Activated naive CD8-positive, alpha-beta T cell treated with anti-CD3 and anti-CD28 coated beads, Interleukin-2, amount 50 U/mL, for 16 hours (primary cell): ENCODE results near the gene KLHL26.
A peak's percentile ranks its signal among the peaks of the same experiment; 100 is the strongest.

Experiments used
- DNase-seq: peaks from one replicate; pipeline ENCODE4 v3.0.0-alpha.2; 2020; ENCODE audit warnings: low read depth, low spot score

KLHL26 gene

DNA sequence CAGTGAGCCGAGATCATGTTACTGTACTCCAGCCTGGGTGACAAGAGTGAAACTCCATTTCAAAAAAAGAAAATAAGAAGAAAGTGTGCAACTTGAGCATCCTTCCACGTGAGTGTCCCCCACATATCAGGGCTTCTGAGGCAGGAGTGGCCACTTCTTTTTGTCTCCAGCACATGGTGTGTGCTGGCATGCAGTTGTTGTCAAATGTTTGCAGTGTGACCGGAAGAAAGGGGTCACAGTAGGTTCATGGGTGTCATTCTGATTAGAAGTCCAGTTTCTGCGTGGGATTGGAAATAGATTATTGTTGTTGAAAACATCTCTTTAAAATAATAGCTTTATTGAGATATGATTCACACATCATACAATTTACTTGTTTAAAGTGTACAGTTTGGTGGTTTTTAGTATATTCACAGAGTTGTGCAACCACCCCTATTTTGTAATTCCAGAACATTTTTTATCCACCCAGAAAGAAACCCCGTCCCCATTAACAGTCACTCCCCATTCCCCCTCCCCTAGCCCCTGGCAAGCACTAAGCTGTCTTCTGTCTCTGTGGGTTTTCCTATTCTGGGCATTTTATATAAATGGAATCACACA, 48.9 kb downstream of the KLHL26 start:
- no peak for DNase-seq

DNA sequence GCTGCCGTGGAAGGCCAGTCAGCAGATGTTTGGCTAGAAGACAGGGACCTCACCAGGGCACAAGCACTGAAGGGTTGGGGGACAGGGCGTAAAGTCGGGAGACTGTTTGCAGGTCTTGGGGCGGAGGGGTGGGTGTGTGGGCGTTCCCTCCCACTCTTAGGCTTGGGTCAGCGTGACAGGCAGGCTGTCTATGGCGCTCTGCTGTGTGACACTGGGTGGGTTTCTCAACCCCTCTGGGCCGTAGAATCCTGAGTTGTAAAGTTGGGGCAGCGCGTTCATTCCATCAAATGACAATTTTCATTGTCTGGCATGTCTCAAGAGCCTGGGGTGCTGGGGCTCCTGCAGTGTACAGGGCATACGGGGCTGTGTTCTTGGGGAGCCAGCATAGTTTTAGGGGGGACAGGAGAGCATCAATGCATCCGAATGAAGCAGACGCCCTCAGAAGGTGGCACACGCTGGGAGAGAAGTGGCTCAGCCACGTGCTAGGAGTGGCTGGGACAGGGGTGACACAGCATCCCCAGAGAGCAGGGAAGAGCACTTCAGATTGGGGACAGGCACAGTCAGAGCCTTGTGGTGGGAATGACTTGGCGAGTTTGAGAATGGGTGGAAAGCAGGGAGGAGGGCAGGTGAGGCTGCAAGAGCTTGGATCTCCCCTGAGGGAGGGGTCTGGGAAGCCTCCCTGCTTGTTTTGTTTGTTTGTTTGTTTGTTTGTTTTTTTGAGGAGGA, 51.1 kb downstream of the KLHL26 start:
- DNase-seq: no peak

DNA sequence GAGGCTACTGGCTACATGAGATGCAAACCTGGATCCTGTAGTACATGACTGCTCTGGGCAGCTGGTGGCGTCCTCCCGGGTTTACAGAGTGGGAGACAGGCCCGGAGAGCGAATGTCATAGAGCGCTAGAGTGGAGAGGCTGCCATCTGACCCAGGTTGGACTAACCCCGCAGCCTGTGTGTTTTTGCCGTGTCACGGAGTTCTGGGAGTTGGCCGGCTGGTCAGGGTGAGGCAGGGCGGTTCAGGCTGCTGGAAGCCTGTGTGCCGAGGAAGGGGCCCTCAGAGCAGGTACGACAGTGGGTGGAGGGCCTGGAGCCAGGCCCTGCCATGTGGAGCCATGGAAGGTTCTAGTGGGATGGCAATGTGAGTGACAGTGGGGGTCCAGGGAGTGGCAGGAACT, 59.2 kb downstream of the KLHL26 start:
- DNase-seq: no peak

DNA sequence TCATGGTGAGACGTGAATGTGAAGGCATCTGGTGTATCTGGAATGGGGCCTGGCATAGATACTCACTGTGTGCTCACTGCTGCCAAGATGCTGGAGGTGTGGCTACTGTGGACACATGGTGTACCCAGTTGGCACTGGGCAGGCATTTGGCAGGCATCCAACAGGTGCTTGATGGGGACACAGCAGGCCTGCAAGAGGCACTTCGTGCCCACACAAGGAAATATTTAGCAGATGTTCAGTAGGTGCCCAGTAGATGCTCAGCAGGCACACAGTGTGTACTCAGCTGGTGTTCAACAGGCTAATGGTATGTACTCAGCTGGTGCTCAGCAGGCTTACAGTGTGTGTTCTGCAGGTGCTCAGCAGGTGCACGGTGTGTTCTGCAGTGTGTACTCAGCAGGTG, 60.9 kb downstream of the KLHL26 start:
- no peak for DNase-seq

DNA sequence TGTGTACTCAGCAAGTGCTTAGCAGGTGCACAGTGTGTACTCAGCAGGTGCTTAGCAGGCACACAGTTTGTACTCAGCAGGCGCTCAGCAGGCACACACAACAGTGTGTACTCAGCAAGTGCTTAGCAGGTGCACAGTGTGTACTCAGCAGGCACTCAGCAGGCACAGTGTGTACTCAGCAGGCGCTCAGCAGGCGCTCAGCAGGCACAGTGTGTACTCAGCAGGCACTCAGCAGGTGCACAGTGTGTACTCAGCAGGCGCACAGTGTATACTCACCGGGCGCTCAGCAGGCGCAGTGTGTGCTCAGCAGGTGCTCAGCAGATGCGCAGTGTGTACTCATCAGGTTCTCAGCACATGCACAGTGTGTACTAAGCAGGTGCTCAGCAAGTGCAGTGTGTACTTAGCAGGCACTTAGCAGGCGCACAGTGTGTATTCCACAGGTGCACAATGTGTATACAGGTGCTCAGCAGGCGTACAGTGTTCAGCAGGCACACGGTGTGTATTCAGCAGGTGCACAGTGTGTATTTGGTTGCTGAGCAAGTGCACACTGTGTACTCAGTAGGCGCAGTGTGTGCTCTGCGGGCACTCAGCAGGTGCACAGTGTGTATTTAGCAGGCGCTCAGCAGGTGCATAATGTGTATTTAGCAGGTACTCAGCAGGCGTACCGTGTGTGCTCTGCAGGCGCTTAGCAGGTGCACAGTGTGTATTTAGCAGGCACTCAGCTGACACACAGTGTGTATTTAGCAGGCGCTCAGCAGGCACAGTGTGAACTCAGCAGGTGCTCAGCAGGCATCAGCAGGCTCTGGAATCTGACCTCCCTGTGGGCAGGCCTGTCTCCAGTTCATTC, 61.7 kb downstream of the KLHL26 start:
- no peak for DNase-seq

DNA sequence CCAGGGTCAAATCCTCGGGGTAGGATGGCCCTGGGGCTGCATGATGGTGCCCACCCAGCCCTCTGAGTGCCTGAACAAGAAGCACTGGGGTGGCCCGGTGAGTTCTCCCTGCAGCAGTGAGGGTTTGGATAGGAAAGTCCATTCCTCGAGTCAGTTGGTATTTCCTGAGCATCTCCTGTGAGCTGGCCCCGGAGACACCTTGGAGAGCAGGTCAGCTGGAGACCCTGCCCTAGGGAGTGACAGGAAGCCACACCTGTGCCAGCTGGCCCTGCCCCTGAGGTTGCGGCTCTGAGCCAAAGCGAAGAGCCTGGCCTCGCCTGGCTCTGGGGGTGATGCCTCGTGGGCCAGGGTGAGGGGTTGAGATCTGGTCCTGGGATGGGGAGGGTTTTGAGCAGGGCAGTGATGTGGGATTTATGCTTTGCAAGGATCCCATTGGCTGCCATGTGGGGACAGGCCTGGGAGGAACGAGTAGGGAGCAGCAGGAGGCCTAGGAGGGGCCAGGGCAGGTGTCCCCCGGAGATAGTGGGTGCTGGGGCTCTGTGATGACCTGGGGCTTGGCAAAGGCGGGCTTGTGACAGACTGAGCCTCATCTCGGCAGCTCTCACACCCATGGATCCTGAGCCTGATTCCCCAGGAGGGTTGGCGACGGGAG, 62.7 kb downstream of the KLHL26 start:
- DNase-seq: no peak

DNA sequence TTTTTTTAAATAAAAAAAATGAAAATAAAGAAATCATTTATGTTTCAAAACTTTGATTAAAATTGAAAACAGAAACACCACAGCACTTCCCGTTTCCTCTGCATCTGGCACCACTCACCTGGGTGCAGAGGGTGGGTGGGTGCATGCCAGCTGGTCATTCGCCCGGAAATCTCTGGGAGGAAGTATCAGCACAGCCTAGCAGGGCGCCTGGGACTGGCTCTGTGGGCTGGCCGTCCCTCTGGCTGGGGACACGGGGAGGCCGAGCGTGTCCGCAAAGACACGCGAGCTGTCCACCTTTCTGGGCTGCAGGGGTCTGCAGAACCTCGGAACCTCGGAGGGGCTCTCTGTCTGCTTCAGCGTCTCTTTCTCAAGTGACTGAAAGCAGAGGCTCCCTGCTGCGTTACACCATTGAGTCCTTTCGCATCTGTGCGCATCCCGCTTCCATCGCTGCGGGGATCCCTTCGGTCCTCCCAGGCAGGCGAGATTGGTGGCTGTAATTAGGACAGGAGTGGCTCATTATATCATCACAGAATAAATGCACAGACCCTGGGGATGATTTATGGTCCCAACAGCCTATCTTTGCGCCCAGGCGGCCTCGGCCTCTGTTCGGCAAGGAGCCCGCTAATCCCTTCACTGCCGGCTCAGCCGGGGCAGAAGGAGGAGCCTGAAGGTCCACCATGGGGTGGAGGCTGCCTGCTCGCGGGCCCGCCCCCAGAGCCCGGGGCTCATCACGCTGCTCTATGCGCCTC, 63.8 kb downstream of the KLHL26 start:
- peak; percentile 42 for DNase-seq

DNA sequence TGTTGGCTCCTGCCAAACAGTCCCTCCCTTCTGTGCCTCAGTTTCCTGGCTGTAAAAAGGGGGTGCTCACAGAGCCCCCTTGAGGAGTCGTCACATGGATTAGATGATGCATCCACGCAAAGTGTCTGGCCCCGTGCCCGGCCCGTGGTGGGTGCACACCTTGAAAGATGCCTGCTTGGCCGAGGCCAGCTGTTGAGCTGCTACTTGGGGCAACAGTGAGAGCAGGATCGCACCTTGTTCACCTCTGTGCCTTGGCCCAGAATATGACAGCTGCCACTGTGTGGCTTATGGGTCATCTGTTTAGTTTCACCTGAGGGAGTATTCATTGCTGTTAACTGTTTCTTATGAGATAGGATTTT, 64.4 kb downstream of the KLHL26 start:
- no peak for DNase-seq

DNA sequence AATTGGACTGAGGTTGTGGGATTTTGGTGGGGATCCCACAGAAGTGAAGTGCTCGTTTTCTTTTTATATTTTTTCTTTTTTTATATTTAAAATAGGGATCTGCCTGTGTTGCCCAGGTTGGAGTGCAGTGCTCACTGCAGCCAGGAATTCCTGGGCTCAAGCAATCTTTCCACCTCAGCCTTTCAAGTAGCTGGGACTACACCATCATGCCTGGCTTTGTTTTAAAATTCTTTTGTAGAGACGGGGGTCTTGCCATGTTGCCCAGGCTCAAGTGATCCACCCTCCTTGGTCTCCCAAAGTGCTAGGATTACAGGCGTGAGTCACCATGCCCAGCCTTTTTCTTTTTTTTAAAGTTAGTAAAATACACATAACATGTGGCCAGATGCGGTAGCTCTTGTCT, 67.2 kb downstream of the KLHL26 start:
- no peak for DNase-seq

DNA sequence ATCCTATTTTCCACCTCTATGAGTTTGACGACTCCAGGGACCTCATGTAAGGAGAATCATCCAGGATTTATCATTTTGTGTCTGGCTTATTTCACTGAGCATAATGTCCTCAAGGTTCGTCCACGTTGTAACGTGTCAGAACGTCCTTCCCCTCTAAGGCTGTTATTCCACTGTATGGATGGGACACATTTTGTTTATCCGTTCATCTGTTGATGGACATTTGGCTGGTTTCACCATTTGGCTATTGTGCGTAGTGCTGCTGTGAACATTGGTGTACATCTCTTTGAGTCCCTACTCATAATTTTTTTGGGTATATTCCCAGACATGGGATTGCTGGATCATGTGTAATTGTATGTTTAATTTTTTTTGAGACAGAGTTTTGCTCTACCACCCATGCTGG, 68.1 kb downstream of the KLHL26 start:
- DNase-seq: no peak

DNA sequence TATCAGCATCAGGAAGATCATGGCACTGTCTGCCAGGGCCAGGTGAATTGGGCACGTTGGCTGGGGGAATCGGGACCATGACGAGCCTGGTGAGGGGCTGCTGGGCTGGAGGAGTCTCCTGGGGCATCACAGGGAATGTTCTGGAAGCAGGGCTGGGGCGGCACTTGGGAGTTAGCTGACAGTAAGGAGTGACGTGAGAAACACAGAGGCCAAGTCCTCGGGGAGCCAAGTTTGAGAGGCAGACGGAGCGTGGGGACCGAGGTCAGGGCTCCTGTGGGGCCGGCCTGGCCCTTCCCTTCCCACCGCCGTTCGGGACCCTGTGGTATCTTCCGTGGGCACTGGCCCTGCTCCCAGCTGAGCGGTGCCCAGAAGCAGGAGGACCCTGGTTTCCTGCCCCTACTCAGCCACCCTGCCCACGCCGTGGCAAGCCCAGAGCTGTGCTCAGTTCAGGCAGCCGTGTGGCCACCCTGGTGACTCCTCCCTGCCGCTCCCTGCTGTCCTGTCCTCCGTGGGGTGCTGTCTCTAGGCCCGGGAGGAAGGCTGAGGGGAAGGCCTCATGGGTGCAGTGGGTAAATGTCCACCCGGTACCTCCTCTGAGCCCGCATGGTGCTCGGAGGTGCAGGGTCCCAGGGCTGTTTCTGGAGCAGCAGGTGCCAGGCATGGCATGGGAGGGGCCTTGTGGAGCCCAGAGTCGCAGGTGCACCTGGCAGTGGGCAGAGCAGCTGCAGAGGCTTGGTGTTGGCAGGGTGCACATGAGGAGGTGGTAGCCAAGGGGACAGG, 71.8 kb downstream of the KLHL26 start:
- no peak for DNase-seq

DNA sequence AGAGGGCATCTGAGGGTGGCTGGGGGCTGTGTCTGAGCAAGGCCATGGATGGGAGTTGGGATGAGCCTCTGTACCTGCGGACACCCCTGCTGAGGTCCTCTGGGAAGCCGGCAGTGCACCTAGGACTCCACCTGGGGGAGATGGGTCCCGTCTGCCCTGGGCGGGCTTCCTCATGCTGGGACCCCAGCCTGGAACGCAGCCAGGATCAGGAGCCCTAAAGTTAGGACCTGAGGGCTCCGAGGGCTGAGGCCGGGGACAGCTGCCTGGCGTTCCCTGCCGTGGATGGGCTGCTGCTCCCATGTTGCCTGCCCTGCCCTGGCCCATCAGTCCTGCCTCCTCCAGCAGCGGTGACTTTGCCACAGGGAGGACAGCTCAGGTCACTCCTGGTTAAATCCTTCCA, 72.7 kb downstream of the KLHL26 start:
- DNase-seq: no peak

DNA sequence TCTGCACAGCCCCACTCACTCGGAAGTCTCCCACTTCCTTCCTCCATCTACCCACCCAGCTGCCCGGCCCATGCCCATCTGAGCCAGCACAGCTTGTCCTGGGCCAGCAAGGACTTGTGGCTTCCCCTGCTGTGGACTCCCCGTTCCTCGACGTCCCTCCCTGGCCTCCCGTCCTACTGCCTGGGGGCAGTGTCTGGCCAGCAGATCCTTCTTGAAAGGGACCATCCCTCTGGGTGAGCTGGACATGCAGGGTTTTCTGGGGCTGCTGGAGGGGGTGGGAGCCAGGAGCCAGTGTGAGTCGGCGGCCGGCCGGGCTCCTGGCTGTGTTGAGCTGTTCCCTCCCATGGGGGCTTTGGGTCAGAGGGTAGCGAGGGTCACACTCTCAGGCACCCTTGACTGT, 73.4 kb downstream of the KLHL26 start:
- DNase-seq: no peak

DNA sequence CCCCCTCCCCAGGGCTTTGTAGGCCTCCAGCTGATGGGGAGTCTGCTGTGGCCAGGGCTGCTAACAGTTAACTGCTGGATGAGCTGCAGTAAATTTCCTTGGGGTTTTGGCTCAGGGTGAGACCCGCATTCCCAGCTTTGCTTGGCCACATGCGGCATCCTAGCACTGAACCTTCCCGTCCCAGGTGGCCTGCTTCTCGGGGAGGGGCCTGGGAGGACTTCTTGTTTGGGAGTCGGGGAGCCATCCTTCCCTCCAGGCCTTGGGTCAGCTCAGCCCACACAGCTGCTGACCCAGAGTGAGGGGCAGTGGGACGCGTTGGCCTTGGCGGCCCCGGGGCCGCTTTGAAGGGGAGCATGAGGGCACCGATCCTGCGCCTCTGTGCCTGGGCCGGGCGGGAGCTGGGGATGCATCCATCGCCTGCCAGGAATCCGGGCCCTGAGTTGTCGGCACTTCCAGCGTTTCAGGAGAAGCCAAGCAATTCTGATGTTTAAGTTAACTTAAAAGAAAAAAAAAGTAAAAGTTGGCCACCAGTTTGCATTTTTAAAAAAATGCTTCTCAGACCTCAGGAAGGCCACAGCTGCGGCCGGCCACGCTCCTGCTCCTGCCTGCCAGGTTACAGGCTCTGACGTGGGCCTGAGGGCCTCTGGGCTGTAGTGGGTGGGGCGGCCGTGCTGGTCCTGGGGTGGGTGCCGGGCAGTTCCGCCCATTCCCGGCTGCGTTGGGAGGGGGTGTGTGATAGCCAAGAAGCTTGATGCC, 74.3 kb downstream of the KLHL26 start:
- DNase-seq: no peak

DNA sequence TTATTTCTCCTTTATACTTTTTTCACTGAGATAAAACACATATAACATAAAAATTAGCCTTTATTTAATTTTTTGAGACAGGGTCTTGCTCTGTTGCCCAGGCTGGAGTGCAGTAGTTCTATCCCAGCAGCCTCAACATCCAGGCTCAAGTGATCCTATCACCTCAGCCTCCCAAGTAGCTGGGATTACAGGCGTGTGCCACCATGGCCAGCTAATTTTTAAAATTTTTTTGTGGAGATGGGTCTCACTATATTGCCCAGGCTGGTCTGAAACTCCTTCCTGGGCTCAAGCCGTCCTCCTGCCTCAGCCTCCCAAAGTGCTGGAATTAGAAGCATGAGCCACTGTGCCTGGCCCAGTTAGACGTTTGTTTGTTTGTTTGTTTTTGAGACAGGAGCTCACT, 75.1 kb downstream of the KLHL26 start:
- DNase-seq: no peak

DNA sequence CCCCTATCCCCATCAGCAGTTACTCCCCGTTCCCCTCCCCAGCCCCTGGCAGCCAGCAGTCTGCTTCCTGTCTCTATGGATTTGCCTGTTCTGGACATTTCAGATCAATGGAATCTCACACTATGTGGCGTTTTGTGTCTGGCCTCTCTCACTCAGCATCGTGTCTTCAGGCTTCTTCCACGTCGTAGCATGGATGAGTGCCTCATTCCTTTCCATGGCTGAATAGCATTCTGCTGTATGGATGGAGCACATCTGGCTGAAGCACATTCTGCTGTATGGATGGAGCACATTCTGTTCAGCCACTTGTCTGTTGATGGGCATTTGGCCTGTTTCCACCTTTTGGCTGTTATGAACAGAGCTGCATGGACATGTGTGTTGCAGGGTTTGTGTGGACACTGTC, 76.2 kb downstream of the KLHL26 start:
- no peak for DNase-seq

DNA sequence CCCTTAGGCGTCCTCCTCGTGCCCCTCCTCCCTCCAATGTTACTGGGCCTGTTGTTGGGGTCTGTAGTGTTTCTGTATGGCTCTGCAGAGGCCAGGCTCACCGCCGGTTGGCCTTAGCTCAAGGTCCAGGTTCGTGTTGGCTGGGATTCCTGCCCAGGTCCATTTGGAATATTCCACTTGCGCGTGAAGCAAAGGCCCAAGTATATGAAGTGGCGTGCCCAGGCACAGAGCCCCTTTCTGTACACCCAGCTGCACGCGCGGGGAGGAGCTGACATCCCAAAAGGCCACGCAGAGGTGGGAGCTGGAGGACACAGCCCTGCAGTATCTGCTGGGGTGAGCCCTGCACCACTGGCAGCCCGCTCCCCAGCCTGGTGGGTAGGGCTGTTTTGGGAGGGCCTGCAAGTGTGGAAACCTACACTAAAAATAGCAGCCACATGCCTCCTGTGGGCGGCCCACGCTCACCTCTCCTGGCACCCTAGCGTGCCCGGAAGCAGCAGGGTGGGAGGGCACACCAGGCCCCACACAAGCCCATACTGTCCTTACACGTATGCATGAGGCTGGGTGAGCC, 76.8 kb downstream of the KLHL26 start:
- no peak for DNase-seq

DNA sequence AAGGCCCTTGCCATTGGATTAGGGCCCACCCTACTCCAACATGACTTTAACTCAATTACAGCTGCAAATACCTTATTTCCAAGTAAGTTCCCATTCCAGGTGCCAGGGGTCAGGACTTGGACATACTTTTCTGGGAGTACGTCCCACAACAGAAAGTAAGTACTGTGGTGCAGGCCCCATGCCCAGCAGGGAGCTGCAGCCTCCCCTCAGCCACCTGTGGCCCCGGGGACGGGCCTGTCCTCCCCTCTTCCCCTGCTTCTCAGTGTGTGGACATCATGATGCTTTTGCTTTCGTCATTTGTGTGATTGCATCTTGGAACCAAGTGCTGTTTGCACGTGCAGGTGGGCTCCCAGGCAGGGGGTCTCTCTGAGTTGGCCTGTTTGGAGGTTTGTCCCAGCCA, 78.6 kb downstream of the KLHL26 start:
- DNase-seq: no peak

DNA sequence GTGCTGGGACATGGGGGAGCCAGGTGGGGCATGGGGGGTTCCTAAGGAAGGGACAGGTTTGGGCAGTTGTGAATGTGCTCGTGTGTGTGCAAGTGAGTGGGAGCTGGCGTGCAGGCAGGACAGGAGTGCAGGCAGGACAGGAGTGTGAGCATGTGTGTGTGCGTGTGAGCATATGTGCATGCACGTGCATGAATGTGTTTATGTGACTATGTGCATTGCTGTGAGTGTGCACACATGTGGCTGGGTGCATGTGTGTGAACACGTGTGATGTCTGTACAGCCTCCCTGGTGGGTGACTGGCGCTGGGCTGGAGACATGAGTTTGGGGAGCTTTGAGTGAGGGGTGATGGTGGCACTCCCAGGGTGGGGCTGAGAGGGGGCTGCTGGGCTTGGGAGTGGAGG, 80.0 kb downstream of the KLHL26 start:
- no peak for DNase-seq

DNA sequence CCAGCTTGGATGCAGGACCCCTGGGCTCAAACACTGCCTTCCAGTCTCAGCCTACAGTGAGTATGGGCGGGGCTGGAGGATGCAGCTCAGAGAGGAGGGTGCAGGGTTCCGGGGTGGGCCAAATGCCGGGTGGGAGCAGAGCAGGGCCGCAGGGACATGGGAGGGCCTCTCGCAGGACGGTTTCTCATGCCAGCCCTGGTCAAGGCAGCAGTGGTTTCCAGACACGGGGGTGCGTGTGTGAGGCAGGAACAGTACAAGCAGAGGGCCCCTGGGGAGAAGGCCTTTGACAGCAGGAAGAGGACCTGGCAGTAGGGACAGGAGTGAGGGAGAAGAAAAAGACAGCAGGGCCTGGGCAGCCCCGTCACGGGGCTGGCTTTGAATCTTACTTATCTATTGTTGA, 80.8 kb downstream of the KLHL26 start:
- DNase-seq: no peak
